Smooth muscle cell of trachea (primary cell): ENCODE data around the gene RAB24. TPM values are rescaled to one million over a fixed set of nuclear protein-coding genes. Genes with fewer than 3 reads are reported as not detected.

Experiments used
- total RNA-seq: library from RNA; depleted of rRNA; stranded (reverse); fragments of >200 nt; gene quantifications from 2 replicates; pipeline ENCODE4 v1.2.1, GENCODE V29; 2014

The RAB24 gene
- total RNA-seq = 15.4 and 33.4 TPM in 2 replicates

DNA sequence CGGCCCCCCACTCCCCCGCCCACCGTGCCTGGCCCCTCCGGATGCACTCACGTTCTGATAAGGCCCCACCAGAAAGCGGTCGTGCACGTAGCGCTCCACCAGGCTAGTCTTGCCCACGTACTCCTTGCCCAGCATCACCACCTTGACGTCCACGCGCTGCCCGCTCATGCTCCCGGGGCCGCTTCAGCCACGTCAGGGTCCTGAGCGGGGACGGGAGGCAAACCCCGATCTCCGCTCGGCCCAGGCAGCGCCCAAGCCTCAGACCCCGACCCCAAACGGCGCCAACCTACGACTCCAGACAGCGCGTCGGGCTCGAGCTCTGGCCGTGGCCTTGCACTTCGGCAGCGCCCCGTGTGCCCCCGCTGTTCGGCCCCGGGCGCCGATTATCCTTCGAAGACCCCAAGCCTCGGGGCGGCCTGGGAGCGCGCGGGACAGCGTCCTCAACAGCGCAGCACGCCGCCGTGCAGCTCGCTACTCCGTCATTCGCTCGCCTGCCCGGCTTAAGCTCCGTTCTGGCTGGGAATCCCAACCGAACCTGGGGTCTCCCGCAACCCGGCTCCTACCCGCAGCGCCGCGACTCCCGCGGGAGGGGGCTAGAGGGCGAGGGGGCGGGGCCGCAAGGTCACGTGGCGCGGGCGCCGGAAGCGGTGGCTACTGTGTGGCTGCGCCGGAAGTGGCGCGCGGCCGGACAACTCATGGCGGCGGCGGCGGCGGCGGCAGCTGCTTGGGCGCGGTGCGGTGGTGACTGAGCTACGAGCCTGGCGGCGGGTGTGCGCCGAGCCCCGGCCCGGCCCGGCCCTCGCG is at the start of gene RAB24, which contains the start of gene PRELID1:
RAB24 (minus strand) TSS at position 599 of the 804 bp plus-strand sequence; CDS start at position 168, 431 bp downstream.
PRELID1 (plus strand) TSS at position 679 of the 804 bp plus-strand sequence. CDS start 187 bp downstream, outside the sequence.

DNA sequence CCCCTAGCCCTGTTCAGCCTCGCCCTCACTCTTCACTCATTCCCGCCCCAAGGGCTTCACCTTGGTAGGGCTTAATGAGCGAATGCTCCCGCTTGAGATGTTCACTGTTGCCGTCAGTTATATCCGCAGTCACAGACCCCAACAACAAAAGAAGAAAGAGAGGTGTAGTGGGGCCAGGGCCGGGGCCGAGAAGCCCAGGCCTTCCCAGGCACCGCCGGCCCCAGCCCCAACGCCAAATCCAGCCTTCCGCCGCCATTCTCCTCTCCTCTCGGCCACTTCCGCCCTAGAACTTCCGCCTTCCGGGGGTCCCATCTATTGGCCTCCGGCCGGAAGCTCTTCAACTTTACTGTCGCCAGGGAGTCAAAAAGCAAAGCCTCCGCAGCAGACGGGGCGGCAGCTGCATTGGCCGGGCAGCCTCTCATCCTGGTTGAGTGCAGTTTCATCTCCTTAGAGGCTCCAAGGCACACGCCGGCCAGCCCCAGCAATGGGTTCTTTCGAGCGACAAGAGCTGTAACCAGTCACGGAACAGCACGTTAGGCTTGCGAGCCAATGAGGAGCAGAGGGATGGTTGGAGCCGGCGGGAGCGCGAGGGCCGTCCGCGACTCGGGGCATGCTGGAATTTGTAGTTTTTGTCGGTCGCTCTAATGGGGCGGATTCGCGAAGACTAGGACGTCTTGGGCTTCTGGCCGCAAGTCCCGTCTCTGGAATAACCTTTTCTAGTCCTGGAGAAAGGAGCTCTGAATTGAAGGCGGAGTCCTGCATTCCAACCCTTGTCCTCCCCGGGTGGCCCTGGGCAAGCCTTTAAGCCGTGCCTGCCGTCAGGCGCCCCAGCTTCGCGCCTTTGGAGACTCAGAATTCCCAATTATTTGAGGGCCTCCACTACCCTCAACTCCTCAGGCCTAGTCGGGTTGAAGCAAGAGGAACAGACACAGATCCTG is 48.1 kb upstream of the RAB24 start, which contains the start of gene LMAN2:
LMAN2 (minus strand) TSS at position 277 of the 938 bp plus-strand sequence; CDS start at position 256, 21 bp downstream.

DNA sequence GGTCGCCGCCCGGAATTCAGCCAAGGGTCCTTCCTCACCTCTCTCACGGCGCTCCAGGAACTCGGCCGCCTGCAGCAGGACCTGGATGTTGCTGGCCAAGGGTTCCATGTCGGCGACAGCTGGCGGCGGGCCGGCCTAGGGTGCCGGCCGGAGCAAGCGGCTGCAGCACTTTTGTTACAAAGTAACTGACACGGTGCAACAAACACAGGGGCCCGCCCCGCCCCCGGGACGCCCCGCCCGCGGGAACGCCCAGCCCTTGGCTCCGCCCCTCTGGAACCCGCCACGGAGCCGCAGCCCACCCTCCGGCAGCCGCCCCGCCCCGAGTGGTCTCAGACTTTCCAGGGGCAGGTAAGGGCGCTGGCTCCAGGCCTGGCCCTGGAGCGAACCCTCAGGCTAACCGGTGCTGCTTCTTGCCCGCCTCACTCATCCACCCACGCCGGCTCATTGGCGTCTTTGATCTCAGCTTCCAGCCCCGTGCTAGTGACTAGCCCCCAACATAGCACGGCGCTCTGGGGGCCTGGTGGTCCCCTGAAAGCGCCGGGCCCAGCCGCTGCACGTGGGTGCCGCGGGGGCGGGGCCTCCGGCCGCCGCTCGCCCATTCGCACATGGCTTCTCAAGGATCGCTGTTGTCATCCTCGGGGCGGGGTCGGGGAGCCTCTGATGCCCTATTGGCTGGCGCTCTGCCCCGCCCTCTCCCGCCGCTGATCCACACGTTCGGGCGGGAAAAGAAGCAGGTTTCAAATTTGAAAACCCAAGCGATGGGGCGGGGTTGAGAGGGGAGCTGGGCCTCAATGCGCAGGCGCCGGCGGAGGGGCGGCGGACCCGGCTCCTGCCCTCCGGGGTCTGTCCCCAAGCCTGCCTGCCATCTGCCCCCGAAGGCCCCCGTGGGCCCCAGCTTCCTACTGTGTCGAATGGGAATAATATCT is 8.5 kb upstream of the RAB24 start, which contains the start of gene MXD3:
MXD3 (minus strand) TSS at position 176 of the 926 bp plus-strand sequence; CDS start at position 108, 68 bp downstream.

Other genes starting within 250 kb of the RAB24 start
- 20.1 and 36.7 TPM in 2 replicates for gene FGFR4, start 216.8 kb downstream of the RAB24 start, total RNA-seq
- gene NSD1, start 169.9 kb downstream of the RAB24 start, total RNA-seq = 48.1 and 48.7 TPM in 2 replicates
- gene PRELID1, start 80 bp upstream of the RAB24 start, total RNA-seq = 72.8 and 136 TPM in 2 replicates
- 3.0 and 30.5 TPM in 2 replicates for gene MXD3, start 8.2 kb upstream of the RAB24 start, total RNA-seq
- gene LMAN2, start 47.9 kb upstream of the RAB24 start, total RNA-seq = 418 and 537 TPM in 2 replicates
- 5.6 and 8.3 TPM in 2 replicates for gene RGS14, start 54.2 kb upstream of the RAB24 start, total RNA-seq
- gene SLC34A1, start 80.7 kb upstream of the RAB24 start, total RNA-seq = not detected in 2 replicates
- not detected in 2 replicates for gene PFN3, start 96.9 kb upstream of the RAB24 start, total RNA-seq
- 0.17 TPM in 1 of 2 replicates, not detected in the other for gene F12, start 105.8 kb upstream of the RAB24 start, total RNA-seq
- gene GRK6, start 123.0 kb upstream of the RAB24 start, total RNA-seq = 13.7 and 17.3 TPM in 2 replicates
- 2.9 and 12.4 TPM in 2 replicates for gene PRR7, start 143.1 kb upstream of the RAB24 start, total RNA-seq
- 125 and 183 TPM in 2 replicates for gene DBN1, start 169.9 kb upstream of the RAB24 start, total RNA-seq
- 79.7 and 108 TPM in 2 replicates for gene PDLIM7, start 193.9 kb upstream of the RAB24 start, total RNA-seq
- 1.8 and 2.0 TPM in 2 replicates for gene DOK3, start 206.1 kb upstream of the RAB24 start, total RNA-seq
- 86.8 and 98.9 TPM in 2 replicates for gene DDX41, start 213.2 kb upstream of the RAB24 start, total RNA-seq